ENCODE measurements around the gene KRTAP12-1. TPM values are rescaled to one million over a fixed set of nuclear protein-coding genes. Genes with fewer than 3 reads are reported as not detected.

Gene KRTAP12-1
- total and polyA plus RNA-seq, 2 of the 8 experiments (the other 6 are each of a cell fraction or from before 2014, with no cell fraction given) = 0.50 to 0.73 TPM

DNA sequence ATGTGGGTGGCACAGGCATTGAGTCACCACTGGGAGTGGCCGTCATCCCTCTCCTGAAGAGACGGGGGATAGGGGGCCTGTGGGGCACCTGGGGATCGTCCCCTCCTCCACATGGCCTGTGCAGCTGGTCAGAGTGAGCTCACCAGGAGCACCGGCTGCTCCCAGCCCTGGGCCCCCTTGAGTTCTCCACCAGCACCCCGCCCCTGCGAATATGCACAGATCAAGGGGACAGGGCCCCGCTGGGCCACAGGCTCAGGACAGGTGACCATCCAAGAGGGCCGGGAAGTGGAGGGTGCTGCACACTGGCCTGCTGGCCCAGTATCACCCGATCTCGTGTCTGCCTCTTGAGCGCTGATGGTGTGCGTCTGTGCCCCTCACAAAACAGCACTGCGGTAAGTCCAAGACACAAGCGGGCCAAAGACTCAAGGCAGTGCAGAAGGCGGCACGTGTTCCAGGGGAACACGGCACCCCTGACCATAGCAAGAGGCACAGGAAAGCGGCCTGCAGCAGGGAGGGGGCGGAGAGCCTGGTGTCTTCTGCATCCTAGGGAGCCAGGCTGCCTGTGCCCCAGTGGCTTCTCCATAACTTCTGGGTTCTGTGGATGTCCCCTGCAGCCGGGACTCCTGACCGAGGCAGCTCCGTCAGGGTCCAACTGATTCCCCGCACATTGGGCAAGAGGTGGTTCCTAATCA is 47.5 kb upstream of the KRTAP12-1 start:
- FAIRE-seq = no peak

More for the DNA sequence above, 47.5 kb upstream of the KRTAP12-1 start:
- Histone ChIP-seq H3K79me1 (ENCODE audit: low read depth, low read length) (no peaks in the 10 kb centered on the region), H2BK5ac (ENCODE audit: low read depth, low read length) (no peak overlapping the region), H2AK5ac (ENCODE audit: low read depth, low read length) (no peak overlapping the region), H2BK12ac (ENCODE audit: low read depth, low read length) (no peak overlapping the region), H4K20me1 (replicated peaks in 1 of 2; ENCODE audit: control insufficient read depth in 1 of 2, insufficient read depth in 2 of 2, low read length in 2 of 2) (no peaks in the 10 kb centered on the region), H3K27me3 (replicated peaks in 1 of 4; ENCODE audit: control insufficient read depth in 3 of 4, extremely low read depth in 1 of 4, insufficient read depth in 3 of 4, low read length in 3 of 4) (peaks cover 0 to 2% (median 0%) of the 10 kb centered on the region in 4 experiments; a peak in 1 of 7 replicates), H4K91ac (replicated peaks; ENCODE audit: insufficient read length, low read length) (no peak overlapping the region), H3K14ac (ENCODE audit: insufficient read length) (no peak overlapping the region), H2BK20ac (ENCODE audit: low read length) (no peak overlapping the region), H3K9me3 (ENCODE audit: insufficient read depth in 2 of 2, low read depth in 1 of 2, low read length in 1 of 2) (peaks cover 0 to 3% of the 10 kb centered on the region in 2 experiments; a peak in 1 of 4 replicates), H2AFZ (ENCODE audit: low read length) (no peak overlapping the region), H3K4me3 (ENCODE audit: extremely low read depth in 1 of 4, insufficient read depth in 2 of 4, low read depth in 3 of 4, low read length in 4 of 4) (no peak overlapping the region), H3K56ac (replicated peaks; ENCODE audit: insufficient read length, low read depth, low read length) (no peak overlapping the region), H3K18ac (ENCODE audit: extremely low read depth, low read length) (no peak overlapping the region), H3K23me2 (ENCODE audit: low read depth, low read length) (no peaks in the 10 kb centered on the region), H3K4me2 (ENCODE audit: insufficient read depth in 1 of 2, low read depth in 2 of 2, low read length in 2 of 2) (no peak overlapping the region), H3K4ac (replicated peaks; ENCODE audit: insufficient read length, low read depth, low read length) (no peak overlapping the region), H4K5ac (ENCODE audit: insufficient read length, low read depth, low read length) (no peak overlapping the region), H4K8ac (ENCODE audit: extremely low read depth, insufficient read depth, low read length) (no peak overlapping the region), H3K79me2 (ENCODE audit: control insufficient read depth in 1 of 2, insufficient read depth in 2 of 2, low read length in 2 of 2) (no peaks in the 10 kb centered on the region), H3K23ac (ENCODE audit: insufficient read length) (no peak overlapping the region), H3K36me3 (ENCODE audit: control insufficient read depth in 2 of 4, insufficient read depth in 4 of 4, low read length in 3 of 4) (no peaks in the 10 kb centered on the region), H2BK120ac (replicated peaks; ENCODE audit: low read depth, low read length) (no peak overlapping the region), H3K27ac (ENCODE audit: low read depth, low read length) (no peak overlapping the region), H3K4me1 (replicated peaks in 1 of 4; ENCODE audit: control insufficient read depth in 3 of 4, insufficient read depth in 4 of 4, low read length in 3 of 4) (no peaks in the 10 kb centered on the region), H3K9ac (replicated peaks in 1 of 4; ENCODE audit: extremely low read depth in 1 of 4, low read depth in 3 of 4, low read length in 3 of 4) (no peak overlapping the region), H2BK15ac (ENCODE audit: low read length) (no peak overlapping the region)
- 92% methylated on average over 23 of the region's 23 CpGs; no CpG with 5 or more reads in 1 of the 2 experiments for WGBS, 2 experiments (ENCODE audit: extremely low coverage in 1 of 2, insufficient coverage in 1 of 2, insufficient read length in 1 of 2, insufficient replicate concordance in 2 of 2, low coverage in 1 of 2, low lambda C conversion rate in 2 of 2, missing lambda C conversion rate in 1 of 2)
- DNase-seq (ENCODE audit: low read depth in 1 of 2, low spot score in 2 of 2) = no peak
- ChIA-PET CTCF (ENCODE audit: partially characterized antibody) (interaction anchor here (1.5 to 1.7 kb wide), 3 partner anchors 11 to 219 kb away, joined by 3 to 5 read pairs (median 5); no protein-coding TSS in a partner anchor), POLR2A (ENCODE audit: partially characterized antibody) (interaction anchor here (0.6 kb wide), 1 partner anchor 72 kb away, joined by 3 read pairs; the partner anchor contains the start of gene UBE2G2)
- TF ChIP-seq BACH1 (IDR thresholded peaks at IDR 0.05; ENCODE audit: low read length) (no peak), SP1 (IDR thresholded peaks at IDR 0.05; ENCODE audit: low read depth, low read length) (no peak), NRF1 (IDR thresholded peaks at IDR 0.05; ENCODE audit: low read depth, low read length) (no peak), KDM1A (IDR thresholded peaks at IDR 0.05; ENCODE audit: borderline replicate concordance, low read length) (no peak), POLR2AphosphoS5 (IDR thresholded peaks at IDR 0.05; ENCODE audit: low read depth, low read length) (no peak)

All from H1 (cell line).